GM12801 (cell line): ENCODE results near the gene ZNF680.

ENCODE experiments used
- TF ChIP-seq, protein P1 (sequence below): IDR thresholded peaks from one replicate; pipeline ENCODE4 v1.5.1; 2011; ENCODE audit warnings: control low read depth; ENCODE audit not compliant: insufficient read length; ENCODE audit errors: extremely low read depth

Gene ZNF680

DNA sequence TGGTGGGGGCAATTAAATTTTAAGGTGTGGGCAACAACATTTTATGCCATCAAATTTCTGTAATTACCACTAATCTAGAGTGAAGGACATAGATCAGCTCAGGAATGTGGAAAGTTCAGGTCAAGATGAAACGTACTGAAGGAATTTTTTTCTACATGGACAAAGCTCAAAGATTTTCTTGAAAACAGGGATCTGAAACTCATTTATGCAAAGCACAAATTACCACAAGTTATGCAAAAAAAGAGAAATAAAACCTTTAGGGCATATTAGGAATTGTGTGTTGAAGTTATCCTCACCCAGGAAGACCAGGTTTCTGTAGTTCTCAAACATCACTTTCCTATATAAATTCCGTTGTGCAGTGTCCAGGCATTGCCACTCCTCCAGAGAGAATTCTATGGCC lies 18.9 kb downstream of the ZNF680 start:
- TF ChIP-seq, protein P1, sequence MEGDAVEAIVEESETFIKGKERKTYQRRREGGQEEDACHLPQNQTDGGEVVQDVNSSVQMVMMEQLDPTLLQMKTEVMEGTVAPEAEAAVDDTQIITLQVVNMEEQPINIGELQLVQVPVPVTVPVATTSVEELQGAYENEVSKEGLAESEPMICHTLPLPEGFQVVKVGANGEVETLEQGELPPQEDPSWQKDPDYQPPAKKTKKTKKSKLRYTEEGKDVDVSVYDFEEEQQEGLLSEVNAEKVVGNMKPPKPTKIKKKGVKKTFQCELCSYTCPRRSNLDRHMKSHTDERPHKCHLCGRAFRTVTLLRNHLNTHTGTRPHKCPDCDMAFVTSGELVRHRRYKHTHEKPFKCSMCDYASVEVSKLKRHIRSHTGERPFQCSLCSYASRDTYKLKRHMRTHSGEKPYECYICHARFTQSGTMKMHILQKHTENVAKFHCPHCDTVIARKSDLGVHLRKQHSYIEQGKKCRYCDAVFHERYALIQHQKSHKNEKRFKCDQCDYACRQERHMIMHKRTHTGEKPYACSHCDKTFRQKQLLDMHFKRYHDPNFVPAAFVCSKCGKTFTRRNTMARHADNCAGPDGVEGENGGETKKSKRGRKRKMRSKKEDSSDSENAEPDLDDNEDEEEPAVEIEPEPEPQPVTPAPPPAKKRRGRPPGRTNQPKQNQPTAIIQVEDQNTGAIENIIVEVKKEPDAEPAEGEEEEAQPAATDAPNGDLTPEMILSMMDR, result no peak

DNA sequence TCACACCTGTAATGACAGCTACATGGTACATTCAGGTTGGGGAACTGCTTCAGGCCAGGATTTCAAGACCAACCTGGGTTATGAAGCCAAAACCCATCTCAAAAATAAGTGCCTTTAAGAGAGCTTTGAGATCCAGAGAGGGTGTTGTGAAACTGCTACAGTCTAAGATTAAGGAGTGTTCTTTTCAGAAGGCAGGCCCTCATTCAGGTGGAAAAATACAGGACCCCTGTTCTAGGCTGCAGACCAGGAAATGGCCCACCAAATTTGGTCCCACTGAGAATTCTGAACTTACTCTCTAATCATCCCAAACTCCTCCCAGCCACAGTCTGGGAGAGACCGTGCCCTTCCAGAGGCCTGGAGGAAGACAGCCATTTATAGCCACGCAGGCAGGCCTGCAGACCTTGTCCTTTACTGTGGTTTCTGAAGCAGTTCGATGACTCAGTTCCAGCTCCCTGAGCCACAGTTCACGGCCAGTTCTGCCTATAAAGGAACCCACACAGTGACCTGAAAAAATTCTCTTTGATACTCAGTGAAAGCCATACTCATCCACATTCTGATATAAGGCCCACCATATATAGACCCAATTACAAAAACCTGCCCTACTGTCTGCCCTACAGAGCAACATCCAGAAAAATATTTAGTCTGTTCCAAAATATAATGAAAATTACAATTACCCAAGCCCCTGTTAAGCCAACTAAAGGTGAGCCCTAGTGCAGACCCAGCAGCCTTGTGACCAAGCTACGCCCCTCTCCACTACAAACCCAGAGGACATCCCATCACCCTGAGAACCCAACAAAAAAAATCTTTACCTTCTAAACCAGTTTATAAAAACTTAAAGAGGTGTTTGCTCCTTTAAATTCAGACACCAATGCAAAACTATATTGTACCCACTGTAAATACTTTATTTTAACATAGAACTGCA lies 21.2 kb downstream of the ZNF680 start:
- TF ChIP-seq, protein P1, result no peak

DNA sequence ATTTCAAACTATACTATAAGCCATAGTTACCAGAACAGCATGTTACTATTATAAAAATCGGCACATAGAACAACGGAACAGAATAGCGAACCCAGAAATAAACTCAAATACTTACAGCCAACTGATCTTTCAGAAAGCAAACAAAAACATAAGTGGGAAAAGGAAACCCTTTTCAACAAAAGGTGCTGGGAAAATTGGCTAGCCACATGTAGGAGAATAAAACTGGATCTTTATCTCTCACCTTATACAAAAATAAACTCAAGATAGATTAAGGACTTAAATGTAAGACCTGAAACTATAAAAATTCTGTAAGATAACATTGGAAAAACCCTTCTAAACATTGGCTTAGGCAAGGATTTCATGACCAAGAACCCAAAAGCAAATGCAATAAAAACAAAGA lies 29.1 kb downstream of the ZNF680 start:
- TF ChIP-seq, protein P1, result no peak

DNA sequence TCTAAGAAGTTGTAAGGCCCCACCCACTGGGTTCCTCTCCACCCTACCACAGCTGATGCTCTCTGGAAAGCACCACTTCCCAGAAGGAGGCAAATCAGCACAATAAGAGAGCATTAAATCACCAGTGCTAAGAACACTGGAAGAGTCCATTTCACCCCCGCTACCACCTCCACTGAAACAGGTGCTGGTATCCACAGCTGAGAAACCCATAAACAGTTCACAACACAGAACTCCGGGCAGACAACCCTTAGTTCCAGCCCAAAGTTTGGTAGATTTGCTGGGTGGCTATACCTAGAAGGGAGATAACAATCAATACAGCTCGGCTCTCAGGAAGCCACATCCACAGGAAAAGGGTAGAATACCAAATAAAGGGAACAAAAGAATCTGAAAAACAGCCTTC lies 34.1 kb downstream of the ZNF680 start:
- TF ChIP-seq, protein P1, result no peak

DNA sequence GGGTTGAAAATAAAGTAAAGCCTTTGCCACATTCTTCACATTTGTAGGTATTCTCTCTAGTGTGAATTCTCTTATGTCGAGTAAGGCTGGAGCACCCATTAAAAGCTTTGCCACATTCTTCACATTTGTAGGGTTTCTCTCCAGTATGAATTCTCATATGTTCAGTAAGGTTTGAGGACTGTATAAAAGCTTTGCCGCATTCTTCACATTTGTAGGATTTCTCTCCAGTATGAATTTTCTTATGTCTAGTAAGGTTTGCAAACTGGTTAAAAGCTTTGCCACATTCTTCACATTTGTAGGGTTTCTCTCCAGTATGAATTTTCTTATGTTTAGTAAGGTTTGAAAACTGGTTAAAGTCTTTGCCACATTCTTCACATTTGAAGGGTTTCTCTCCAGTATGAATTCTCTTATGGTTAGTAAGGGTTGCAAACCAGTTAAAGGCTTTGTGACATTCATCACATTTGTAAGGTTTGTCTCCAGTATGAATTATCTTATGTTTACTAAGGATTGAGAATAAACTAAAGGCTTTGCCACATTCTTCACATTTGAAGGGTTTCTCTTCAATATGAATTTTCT lies 41.4 kb downstream of the ZNF680 start:
- TF ChIP-seq, protein P1, result no peak

DNA sequence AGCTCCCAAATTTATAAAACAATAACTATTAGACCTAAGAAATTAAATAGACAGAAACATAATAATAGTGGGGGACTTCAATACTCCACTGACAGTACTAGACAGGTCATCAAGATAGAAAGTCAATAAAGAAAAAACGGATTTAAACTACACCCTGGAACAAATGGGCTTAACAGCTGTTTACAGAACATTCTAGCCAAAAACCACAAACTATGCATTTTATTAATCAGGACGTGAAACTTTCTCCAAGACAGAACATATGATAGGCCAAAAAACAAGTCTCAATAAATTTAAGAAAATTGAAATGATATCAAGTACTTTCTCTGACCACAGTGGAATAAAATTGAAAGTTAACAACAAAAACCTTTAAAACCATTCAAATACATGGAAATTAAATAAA lies 46.4 kb downstream of the ZNF680 start:
- TF ChIP-seq, protein P1, result no peak

DNA sequence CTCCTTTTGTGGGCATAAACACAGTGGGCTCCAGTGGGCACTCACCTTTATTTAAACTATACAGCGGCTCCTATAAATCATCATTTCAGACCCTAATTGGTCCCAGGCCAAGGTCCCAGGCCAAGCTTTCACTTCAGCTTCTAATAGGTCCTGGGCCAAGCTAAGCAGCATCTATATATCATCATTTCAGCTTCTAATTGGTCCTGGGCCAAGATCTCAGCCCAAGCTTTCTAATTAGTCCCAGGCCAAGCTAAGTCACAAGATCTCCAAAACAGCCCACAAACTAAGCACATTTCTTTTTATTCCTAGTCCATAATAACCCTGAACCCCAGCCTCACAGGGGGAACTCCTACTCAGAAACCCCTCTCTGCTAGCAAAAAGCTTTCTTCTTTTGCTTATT lies 47.1 kb downstream of the ZNF680 start:
- TF ChIP-seq, protein P1, result no peak
